Panc1 (cell line): Measurements from ENCODE around the gene SCARF2.

Source experiments
- POLR2AphosphoS5 ChIP-seq: IDR thresholded peaks from 2 replicates; pipeline ENCODE4 v1.6.1; 2012; ENCODE audit warnings: mild to moderate bottlenecking, low read depth, low read length, moderate library complexity
- TF ChIP-seq, protein P1 (sequence below): fragments of 450-650 bp; IDR thresholded peaks from 2 replicates; pipeline ENCODE4 v1.5.1; 2017; ENCODE audit warnings: mild to moderate bottlenecking

DNA sequence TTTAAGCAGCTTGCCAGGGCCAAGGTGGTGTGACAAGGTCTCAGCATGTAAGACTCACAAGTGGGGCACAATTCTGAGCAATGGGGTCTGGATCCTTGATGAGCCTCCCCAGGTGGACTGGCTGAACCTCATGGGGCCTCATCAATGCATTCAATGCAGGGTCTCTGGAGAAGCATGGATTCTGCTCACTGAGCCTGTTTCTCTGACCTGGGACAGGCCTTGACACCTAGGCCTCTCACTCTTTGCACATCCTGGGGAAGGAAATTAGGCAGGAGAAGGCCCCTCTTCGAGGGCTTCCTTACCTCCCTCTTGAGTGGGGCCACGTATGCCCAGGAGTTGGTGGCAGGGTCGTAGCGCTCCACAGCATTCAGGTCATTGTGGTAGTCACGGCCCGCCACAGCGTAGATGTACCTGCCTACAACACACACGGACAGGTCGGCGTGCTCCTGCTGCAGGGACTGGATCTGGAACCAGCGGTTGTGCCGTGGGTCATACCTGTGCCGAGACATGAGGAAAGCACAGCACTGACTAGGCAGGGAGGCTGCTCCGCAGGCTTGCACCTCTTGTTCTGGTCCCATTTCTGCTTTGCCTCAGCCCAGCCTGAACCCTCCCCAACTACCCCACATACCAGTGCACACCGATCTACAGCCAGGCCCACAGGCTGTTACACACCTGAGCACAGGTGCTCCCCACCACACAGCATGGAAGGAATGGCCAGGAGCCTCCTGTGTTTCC is 20.0 kb upstream of the SCARF2 start:
- no peak for TF ChIP-seq POLR2AphosphoS5
- TF ChIP-seq, protein P1, sequence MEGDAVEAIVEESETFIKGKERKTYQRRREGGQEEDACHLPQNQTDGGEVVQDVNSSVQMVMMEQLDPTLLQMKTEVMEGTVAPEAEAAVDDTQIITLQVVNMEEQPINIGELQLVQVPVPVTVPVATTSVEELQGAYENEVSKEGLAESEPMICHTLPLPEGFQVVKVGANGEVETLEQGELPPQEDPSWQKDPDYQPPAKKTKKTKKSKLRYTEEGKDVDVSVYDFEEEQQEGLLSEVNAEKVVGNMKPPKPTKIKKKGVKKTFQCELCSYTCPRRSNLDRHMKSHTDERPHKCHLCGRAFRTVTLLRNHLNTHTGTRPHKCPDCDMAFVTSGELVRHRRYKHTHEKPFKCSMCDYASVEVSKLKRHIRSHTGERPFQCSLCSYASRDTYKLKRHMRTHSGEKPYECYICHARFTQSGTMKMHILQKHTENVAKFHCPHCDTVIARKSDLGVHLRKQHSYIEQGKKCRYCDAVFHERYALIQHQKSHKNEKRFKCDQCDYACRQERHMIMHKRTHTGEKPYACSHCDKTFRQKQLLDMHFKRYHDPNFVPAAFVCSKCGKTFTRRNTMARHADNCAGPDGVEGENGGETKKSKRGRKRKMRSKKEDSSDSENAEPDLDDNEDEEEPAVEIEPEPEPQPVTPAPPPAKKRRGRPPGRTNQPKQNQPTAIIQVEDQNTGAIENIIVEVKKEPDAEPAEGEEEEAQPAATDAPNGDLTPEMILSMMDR = no peak
